Thyroid gland (tissue), 4 donors: Measurements from ENCODE around the gene CACNA1D.

ENCODE experiments used
- POLR2A ChIP-seq, 2 donors: fragments of 450-650 bp; IDR thresholded peaks; one replicate each; pipeline ENCODE4 v1.6.1; 2017; ENCODE audit warnings: antibody characterized with exemption in 2 of 2, mild to moderate bottlenecking in 2 of 2, moderate library complexity in 1 of 2
- TF ChIP-seq, protein P1 (sequence below), 6 experiments: fragments of 200-600 bp in 3 of 6; fragments of 450-650 bp in 3 of 6; sonication (generic) in 3 of 6; IDR thresholded peaks; one replicate each; pipeline ENCODE4 v1.5.1; 2016 to 2019; ENCODE audit warnings: antibody characterized with exemption in 6 of 6, mild to moderate bottlenecking in 2 of 6, inconsistent platforms in 1 of 6, moderate library complexity in 1 of 6

DNA sequence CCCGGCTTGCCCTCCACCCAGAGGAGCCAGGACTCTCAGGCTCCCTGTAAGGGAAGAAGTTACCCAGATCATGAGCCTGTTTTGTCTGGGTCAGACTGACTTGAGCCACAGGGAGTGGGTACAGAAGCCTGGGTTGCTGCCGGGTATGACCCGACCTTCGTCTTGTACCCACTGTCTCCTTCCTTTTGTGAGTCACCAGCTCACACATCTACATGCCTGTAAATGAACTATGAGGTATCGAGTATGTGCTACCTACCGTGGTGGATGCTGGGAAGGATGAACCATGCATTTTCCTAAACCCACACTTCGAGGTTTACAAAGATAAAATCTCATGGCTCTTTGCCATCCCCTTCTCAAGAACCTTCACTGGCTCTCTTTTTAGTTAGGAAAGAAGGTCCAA lies 56.9 kb downstream of the CACNA1D start:
- TF ChIP-seq, protein P1, sequence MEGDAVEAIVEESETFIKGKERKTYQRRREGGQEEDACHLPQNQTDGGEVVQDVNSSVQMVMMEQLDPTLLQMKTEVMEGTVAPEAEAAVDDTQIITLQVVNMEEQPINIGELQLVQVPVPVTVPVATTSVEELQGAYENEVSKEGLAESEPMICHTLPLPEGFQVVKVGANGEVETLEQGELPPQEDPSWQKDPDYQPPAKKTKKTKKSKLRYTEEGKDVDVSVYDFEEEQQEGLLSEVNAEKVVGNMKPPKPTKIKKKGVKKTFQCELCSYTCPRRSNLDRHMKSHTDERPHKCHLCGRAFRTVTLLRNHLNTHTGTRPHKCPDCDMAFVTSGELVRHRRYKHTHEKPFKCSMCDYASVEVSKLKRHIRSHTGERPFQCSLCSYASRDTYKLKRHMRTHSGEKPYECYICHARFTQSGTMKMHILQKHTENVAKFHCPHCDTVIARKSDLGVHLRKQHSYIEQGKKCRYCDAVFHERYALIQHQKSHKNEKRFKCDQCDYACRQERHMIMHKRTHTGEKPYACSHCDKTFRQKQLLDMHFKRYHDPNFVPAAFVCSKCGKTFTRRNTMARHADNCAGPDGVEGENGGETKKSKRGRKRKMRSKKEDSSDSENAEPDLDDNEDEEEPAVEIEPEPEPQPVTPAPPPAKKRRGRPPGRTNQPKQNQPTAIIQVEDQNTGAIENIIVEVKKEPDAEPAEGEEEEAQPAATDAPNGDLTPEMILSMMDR (IDR thresholded peaks at IDR 0.05), result no peak
- TF ChIP-seq POLR2A (IDR thresholded peaks at IDR 0.05), result no peak
